ENCODE measurements around the gene ITPR1. TPM values are rescaled to one million over a fixed set of nuclear protein-coding genes. Genes with fewer than 3 reads are reported as not detected.

The ITPR1 gene
- total and polyA plus RNA-seq, 2 experiments from 2014 or later: 6.8 to 21.0 TPM

DNA sequence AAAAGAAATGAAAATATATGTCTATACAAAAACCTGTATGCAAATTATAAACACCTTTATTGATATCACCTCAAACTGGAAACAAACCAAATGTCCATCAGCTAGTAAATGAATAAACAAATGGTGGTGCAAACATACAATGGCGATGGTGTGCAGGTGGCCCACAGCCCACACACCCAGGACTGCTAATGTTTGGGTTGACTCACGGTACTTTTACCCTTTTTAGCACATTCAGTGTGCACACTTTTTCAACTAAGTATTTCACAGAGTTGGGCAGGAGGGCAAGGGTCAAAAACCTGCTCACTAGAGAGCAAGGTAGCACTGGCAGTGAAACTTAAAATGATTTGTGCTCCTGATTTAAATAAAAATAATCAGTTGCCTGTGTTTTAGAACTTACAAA lies 363.0 kb downstream of the ITPR1 start:
- H3K27ac ChIP-seq (ENCODE audit: low read depth): no peak overlapping the region
- H3K27me3 ChIP-seq (ENCODE audit: insufficient read depth): no peaks in the 10 kb centered on the region
- Mint-ChIP-seq H3K4me3 (no peak overlapping the region), H3K27ac (no peak overlapping the region), H3K4me1 (no peaks in the 10 kb centered on the region), H3K27me3 (ENCODE audit: insufficient read depth, low read depth, poor library complexity) (no peaks in the 10 kb centered on the region), H3K9me3 (peaks cover 5% of the 10 kb centered on the region), H3K36me3 (ENCODE audit: low read depth) (peaks cover 7% of the 10 kb centered on the region; the same call in 1 of the 3 replicates)
- H3K4me3 ChIP-seq: no peak overlapping the region
- no peaks in the 10 kb centered on the region for H3K9me2 ChIP-seq (ENCODE audit: insufficient read depth)
- H3K4me1 ChIP-seq (ENCODE audit: insufficient read depth): no peaks in the 10 kb centered on the region
- H3K79me2 ChIP-seq (replicated peaks; ENCODE audit: insufficient read depth): no peaks in the 10 kb centered on the region
- no peaks in the 10 kb centered on the region for H4K20me1 ChIP-seq (replicated peaks; ENCODE audit: insufficient read depth)
- TF ChIP-seq NANOG (IDR thresholded peaks at IDR 0.05; ENCODE audit: borderline replicate concordance) (no peak), STAT1 (IDR thresholded peaks at IDR 0.05; ENCODE audit: unreplicated experiment) (no peak), CTCF (conservative IDR thresholded peaks at IDR 0.05; ENCODE audit: low read depth in 2 of 2) (no peak), CREB1 (CRISPR knock-in tag; IDR thresholded peaks at IDR 0.05; ENCODE audit: low read depth) (no peak), ZNF114 (CRISPR knock-in tag; IDR thresholded peaks at IDR 0.05) (no peak), JUNB (IDR thresholded peaks at IDR 0.05; ENCODE audit: unreplicated experiment) (no peak), ZNF331 (CRISPR knock-in tag; IDR thresholded peaks at IDR 0.05; ENCODE audit: low read depth) (no peak), EZH2phosphoT487 (IDR thresholded peaks at IDR 0.05; ENCODE audit: unreplicated experiment) (no peak)
- TF ChIP-seq, protein P1, sequence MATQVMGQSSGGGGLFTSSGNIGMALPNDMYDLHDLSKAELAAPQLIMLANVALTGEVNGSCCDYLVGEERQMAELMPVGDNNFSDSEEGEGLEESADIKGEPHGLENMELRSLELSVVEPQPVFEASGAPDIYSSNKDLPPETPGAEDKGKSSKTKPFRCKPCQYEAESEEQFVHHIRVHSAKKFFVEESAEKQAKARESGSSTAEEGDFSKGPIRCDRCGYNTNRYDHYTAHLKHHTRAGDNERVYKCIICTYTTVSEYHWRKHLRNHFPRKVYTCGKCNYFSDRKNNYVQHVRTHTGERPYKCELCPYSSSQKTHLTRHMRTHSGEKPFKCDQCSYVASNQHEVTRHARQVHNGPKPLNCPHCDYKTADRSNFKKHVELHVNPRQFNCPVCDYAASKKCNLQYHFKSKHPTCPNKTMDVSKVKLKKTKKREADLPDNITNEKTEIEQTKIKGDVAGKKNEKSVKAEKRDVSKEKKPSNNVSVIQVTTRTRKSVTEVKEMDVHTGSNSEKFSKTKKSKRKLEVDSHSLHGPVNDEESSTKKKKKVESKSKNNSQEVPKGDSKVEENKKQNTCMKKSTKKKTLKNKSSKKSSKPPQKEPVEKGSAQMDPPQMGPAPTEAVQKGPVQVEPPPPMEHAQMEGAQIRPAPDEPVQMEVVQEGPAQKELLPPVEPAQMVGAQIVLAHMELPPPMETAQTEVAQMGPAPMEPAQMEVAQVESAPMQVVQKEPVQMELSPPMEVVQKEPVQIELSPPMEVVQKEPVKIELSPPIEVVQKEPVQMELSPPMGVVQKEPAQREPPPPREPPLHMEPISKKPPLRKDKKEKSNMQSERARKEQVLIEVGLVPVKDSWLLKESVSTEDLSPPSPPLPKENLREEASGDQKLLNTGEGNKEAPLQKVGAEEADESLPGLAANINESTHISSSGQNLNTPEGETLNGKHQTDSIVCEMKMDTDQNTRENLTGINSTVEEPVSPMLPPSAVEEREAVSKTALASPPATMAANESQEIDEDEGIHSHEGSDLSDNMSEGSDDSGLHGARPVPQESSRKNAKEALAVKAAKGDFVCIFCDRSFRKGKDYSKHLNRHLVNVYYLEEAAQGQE (IDR thresholded peaks at IDR 0.05; ENCODE audit: unreplicated experiment): no peak
- TF ChIP-seq, protein P2, sequence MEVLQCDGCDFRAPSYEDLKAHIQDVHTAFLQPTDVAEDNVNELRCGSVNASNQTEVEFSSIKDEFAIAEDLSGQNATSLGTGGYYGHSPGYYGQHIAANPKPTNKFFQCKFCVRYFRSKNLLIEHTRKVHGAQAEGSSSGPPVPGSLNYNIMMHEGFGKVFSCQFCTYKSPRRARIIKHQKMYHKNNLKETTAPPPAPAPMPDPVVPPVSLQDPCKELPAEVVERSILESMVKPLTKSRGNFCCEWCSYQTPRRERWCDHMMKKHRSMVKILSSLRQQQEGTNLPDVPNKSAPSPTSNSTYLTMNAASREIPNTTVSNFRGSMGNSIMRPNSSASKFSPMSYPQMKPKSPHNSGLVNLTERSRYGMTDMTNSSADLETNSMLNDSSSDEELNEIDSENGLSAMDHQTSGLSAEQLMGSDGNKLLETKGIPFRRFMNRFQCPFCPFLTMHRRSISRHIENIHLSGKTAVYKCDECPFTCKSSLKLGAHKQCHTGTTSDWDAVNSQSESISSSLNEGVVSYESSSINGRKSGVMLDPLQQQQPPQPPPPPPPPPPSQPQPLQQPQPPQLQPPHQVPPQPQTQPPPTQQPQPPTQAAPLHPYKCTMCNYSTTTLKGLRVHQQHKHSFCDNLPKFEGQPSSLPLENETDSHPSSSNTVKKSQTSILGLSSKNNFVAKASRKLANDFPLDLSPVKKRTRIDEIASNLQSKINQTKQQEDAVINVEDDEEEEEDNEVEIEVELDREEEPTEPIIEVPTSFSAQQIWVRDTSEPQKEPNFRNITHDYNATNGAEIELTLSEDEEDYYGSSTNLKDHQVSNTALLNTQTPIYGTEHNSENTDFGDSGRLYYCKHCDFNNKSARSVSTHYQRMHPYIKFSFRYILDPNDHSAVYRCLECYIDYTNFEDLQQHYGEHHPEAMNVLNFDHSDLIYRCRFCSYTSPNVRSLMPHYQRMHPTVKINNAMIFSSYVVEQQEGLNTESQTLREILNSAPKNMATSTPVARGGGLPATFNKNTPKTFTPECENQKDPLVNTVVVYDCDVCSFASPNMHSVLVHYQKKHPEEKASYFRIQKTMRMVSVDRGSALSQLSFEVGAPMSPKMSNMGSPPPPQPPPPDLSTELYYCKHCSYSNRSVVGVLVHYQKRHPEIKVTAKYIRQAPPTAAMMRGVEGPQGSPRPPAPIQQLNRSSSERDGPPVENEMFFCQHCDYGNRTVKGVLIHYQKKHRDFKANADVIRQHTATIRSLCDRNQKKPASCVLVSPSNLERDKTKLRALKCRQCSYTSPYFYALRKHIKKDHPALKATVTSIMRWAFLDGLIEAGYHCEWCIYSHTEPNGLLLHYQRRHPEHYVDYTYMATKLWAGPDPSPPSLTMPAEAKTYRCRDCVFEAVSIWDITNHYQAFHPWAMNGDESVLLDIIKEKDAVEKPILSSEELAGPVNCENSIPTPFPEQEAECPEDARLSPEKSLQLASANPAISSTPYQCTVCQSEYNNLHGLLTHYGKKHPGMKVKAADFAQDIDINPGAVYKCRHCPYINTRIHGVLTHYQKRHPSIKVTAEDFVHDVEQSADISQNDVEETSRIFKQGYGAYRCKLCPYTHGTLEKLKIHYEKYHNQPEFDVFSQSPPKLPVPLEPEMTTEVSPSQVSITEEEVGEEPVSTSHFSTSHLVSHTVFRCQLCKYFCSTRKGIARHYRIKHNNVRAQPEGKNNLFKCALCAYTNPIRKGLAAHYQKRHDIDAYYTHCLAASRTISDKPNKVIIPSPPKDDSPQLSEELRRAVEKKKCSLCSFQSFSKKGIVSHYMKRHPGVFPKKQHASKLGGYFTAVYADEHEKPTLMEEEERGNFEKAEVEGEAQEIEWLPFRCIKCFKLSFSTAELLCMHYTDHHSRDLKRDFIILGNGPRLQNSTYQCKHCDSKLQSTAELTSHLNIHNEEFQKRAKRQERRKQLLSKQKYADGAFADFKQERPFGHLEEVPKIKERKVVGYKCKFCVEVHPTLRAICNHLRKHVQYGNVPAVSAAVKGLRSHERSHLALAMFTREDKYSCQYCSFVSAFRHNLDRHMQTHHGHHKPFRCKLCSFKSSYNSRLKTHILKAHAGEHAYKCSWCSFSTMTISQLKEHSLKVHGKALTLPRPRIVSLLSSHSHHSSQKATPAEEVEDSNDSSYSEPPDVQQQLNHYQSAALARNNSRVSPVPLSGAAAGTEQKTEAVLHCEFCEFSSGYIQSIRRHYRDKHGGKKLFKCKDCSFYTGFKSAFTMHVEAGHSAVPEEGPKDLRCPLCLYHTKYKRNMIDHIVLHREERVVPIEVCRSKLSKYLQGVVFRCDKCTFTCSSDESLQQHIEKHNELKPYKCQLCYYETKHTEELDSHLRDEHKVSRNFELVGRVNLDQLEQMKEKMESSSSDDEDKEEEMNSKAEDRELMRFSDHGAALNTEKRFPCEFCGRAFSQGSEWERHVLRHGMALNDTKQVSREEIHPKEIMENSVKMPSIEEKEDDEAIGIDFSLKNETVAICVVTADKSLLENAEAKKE (CRISPR knock-in tag; IDR thresholded peaks at IDR 0.05): no peak
- H3K4me2 ChIP-seq: no peak overlapping the region
- H2AFZ ChIP-seq: no peak overlapping the region
- DNase-seq (ENCODE audit: low spot score) (no peak), ATAC-seq (no peak)
- H3F3A ChIP-seq (replicated peaks; ENCODE audit: low read depth): no peaks in the 10 kb centered on the region
- no peaks in the 10 kb centered on the region for H3K36me3 ChIP-seq (ENCODE audit: insufficient read depth)

Data from GM23338 (cell line).